ENCODE measurements around the gene DNASE2. TPM values are rescaled to one million over a fixed set of nuclear protein-coding genes. Genes with fewer than 3 reads are reported as not detected.

DNASE2 gene
- polyA plus RNA-seq, 1 donor (not counting 4 experiments of a cell fraction or from before 2014, with no cell fraction given), result 23.5 TPM

- DNase-seq (ENCODE audit: low read depth, low spot score) (no peak), FAIRE-seq (no peak)
- TF ChIP-seq EZH2 (IDR thresholded peaks at IDR 0.05; ENCODE audit: low read length) (no peak), CTCF (optimal IDR thresholded peaks at IDR 0.05 in 1 of 3, IDR thresholded peaks at IDR 0.05 in 1 of 3, conservative IDR thresholded peaks at IDR 0.05 in 1 of 3; ENCODE audit: extremely low read depth in 1 of 3, insufficient read depth in 2 of 3, low read length in 3 of 3) (peak in 2 of 3 experiments; percentile 45 to 75)
- dilution Hi-C loops (cut with MboI; ENCODE audit: extremely low pct_ligation_motif_present, low sequenced_read_pairs), result no loop called here
- H3K4me3 ChIP-seq (ENCODE audit: control insufficient read depth in 2 of 3, extremely low read depth in 1 of 3, insufficient read depth in 2 of 3, low read depth in 1 of 3, low read length in 3 of 3), result peak within 1 kb of the TSS in 2 of 3 experiments; percentile 31 to 38
- H3K9me1 ChIP-seq (ENCODE audit: control insufficient read depth, extremely low read depth, insufficient read depth, low read length), result no peaks in the 10 kb centered on the region
- no peak within 1 kb of the TSS for H2AFZ ChIP-seq (ENCODE audit: control insufficient read depth, low read length)
- H3K79me2 ChIP-seq (ENCODE audit: control insufficient read depth, insufficient read depth, low read length), result no peaks in the 10 kb centered on the region
- no peaks in the 10 kb centered on the region for H3K9me3 ChIP-seq (ENCODE audit: control insufficient read depth, low read depth, low read length)
- peaks cover 14% of the 10 kb centered on the region for H3K4me1 ChIP-seq (ENCODE audit: control insufficient read depth, extremely low read depth, insufficient read depth, low read length)
- no peak within 1 kb of the TSS for H3K9ac ChIP-seq (ENCODE audit: control insufficient read depth, extremely low read depth, insufficient read depth, low read length)
- H3K36me3 ChIP-seq (ENCODE audit: control insufficient read depth in 2 of 2, extremely low read depth in 1 of 2, insufficient read depth in 2 of 2, low read length in 2 of 2), result no peaks in the 10 kb centered on the region
- H3K27ac ChIP-seq (ENCODE audit: control insufficient read depth, insufficient read depth, low read length), result no peak within 1 kb of the TSS
- H3K4me2 ChIP-seq (ENCODE audit: control insufficient read depth, extremely low read depth, insufficient read depth, low read depth, low read length), result peak within 1 kb of the TSS; percentile 48
- H3K27me3 ChIP-seq (ENCODE audit: control insufficient read depth, extremely low read depth, insufficient read depth, low read length), result peaks cover 70% of the 10 kb centered on the region
- no peaks in the 10 kb centered on the region for H4K20me1 ChIP-seq (ENCODE audit: control insufficient read depth, extremely low read depth, insufficient read depth, low read length)
Observed at GRCh38 chr19:12838182-12838885, 42.9 kb downstream of the DNASE2 start, which contains the start of gene MAST1. Gene MAST1, plus strand, starts transcription at chr19:12838515. Its CDS starts 58 bp downstream, at chr19:12838573.

GRCh38 chr19:12837225-12837624, 44.0 kb downstream of the DNASE2 start:
- TF ChIP-seq EZH2 (IDR thresholded peaks at IDR 0.05; ENCODE audit: low read length), result no peak
- no peak for TF ChIP-seq CTCF (optimal IDR thresholded peaks at IDR 0.05 in 1 of 3, IDR thresholded peaks at IDR 0.05 in 1 of 3, conservative IDR thresholded peaks at IDR 0.05 in 1 of 3; ENCODE audit: extremely low read depth in 1 of 3, insufficient read depth in 2 of 3, low read length in 3 of 3)
- H3K36me3 ChIP-seq (ENCODE audit: control insufficient read depth in 2 of 2, extremely low read depth in 1 of 2, insufficient read depth in 2 of 2, low read length in 2 of 2), result no peaks in the 10 kb centered on the region
- peak; percentile 54 for DNase-seq (ENCODE audit: low read depth, low spot score)
- H3K4me3 ChIP-seq (ENCODE audit: control insufficient read depth in 2 of 3, extremely low read depth in 1 of 3, insufficient read depth in 2 of 3, low read depth in 1 of 3, low read length in 3 of 3), result no peak overlapping the region
- no peak overlapping the region for H3K27ac ChIP-seq (ENCODE audit: control insufficient read depth, insufficient read depth, low read length)
- no peaks in the 10 kb centered on the region for H3K9me3 ChIP-seq (ENCODE audit: control insufficient read depth, low read depth, low read length)
- H3K79me2 ChIP-seq (ENCODE audit: control insufficient read depth, insufficient read depth, low read length), result no peaks in the 10 kb centered on the region
- FAIRE-seq, result no peak
- peaks cover 77% of the 10 kb centered on the region for H3K27me3 ChIP-seq (ENCODE audit: control insufficient read depth, extremely low read depth, insufficient read depth, low read length)
- peak overlapping the region; percentile 48 for H3K4me2 ChIP-seq (ENCODE audit: control insufficient read depth, extremely low read depth, insufficient read depth, low read depth, low read length)
- peaks cover 22% of the 10 kb centered on the region for H3K4me1 ChIP-seq (ENCODE audit: control insufficient read depth, extremely low read depth, insufficient read depth, low read length)
- H2AFZ ChIP-seq (ENCODE audit: control insufficient read depth, low read length), result no peak overlapping the region
- H3K9ac ChIP-seq (ENCODE audit: control insufficient read depth, extremely low read depth, insufficient read depth, low read length), result no peak overlapping the region
- H3K9me1 ChIP-seq (ENCODE audit: control insufficient read depth, extremely low read depth, insufficient read depth, low read length), result no peaks in the 10 kb centered on the region
- H4K20me1 ChIP-seq (ENCODE audit: control insufficient read depth, extremely low read depth, insufficient read depth, low read length), result no peaks in the 10 kb centered on the region
- dilution Hi-C loops (cut with MboI; ENCODE audit: extremely low pct_ligation_motif_present, low sequenced_read_pairs), result no loop called here
